A673 (cell line): ENCODE data around the gene DIAPH1. TPM values are rescaled to one million over a fixed set of nuclear protein-coding genes. Genes with fewer than 3 reads are reported as not detected.
A peak's percentile ranks its signal among the peaks of the same experiment; 100 is the strongest.

Experiments
- BruUV-seq: library from RNA; stranded (reverse); fragments of 400-500 nt; replicated peaks from 2 replicates; lab custom pipeline; 2021; lab: Mats Ljungman, UMichigan
- CTCF ChIA-PET: fragments of 300-600 bp; sonication (Branson Sonifier 250); formaldehyde crosslinking; loops from one replicate; lab custom pipeline; 2022; ENCODE audit warnings: antibody characterized with exemption; lab: Charles Lee
- POLR2A ChIA-PET: fragments of 300-600 bp; sonication (Branson Sonifier 250); formaldehyde crosslinking; loops from one replicate; lab custom pipeline; 2022; ENCODE audit warnings: antibody characterized with exemption; ENCODE audit not compliant: low non-redundant PET; lab: Charles Lee
- DNase-seq: peaks from one replicate; pipeline ENCODE4 v3.0.0-alpha.2; 2015; ENCODE audit warnings: low spot score
- H3K27ac ChIP-seq: fragments of 200-600 bp; sonication (generic); 2 replicates; pipeline ENCODE4 v1.5.1; 2016; ENCODE audit warnings: mixed run types, low read depth, mild to moderate bottlenecking, mixed read lengths, antibody characterized with exemption, low read length; ENCODE audit not compliant: poor library complexity, severe bottlenecking
- H3K27me3 ChIP-seq: fragments of 200-600 bp; sonication (generic); replicated peaks from 2 replicates; pipeline ENCODE4 v1.6.1; 2017; ENCODE audit warnings: mixed run types, low read depth, mild to moderate bottlenecking, mixed read lengths, antibody characterized with exemption, low read length; ENCODE audit not compliant: insufficient read depth, poor library complexity
- H3K36me3 ChIP-seq: fragments of 200-600 bp; sonication (generic); 2 replicates; pipeline ENCODE4 v1.6.1; 2016; ENCODE audit warnings: mixed run types, mild to moderate bottlenecking, mixed read lengths, antibody characterized with exemption, low read length; ENCODE audit not compliant: insufficient read depth, poor library complexity, severe bottlenecking
- H3K4me1 ChIP-seq: fragments of 200-600 bp; sonication (generic); 2 replicates; pipeline ENCODE4 v1.6.1; 2017; ENCODE audit warnings: mixed run types, mild to moderate bottlenecking, mixed read lengths, antibody characterized with exemption, low read length; ENCODE audit not compliant: insufficient read depth, poor library complexity, severe bottlenecking
- H3K4me3 ChIP-seq: fragments of 200-600 bp; sonication (generic); 2 replicates; pipeline ENCODE4 v1.5.1; 2016; ENCODE audit warnings: low read depth, mixed run types, mild to moderate bottlenecking, mixed read lengths, low read length; ENCODE audit not compliant: poor library complexity, severe bottlenecking
- H3K9me3 ChIP-seq: fragments of 200-600 bp; sonication (generic); 2 replicates; pipeline ENCODE4 v1.6.1; 2016; ENCODE audit warnings: mixed run types, low read depth, mild to moderate bottlenecking, mixed read lengths, antibody characterized with exemption, low read length; ENCODE audit not compliant: poor library complexity, severe bottlenecking
- CTCF ChIP-seq: fragments of 300-800, 200-600 bp; sonication (generic); conservative IDR thresholded peaks from 2 replicates; pipeline ENCODE4 v1.5.1; 2017; ENCODE audit warnings: low read depth, mild to moderate bottlenecking, antibody characterized with exemption, low read length, moderate library complexity, mixed read lengths
- EZH2 ChIP-seq: fragments of 200-600 bp; sonication (generic); IDR thresholded peaks from 2 replicates; pipeline ENCODE4 v1.6.1; 2017; ENCODE audit warnings: borderline replicate concordance, low read depth, mild to moderate bottlenecking, mixed read lengths, antibody characterized with exemption, low read length; ENCODE audit not compliant: poor library complexity, severe bottlenecking
- intact Hi-C: fragments of 100-400 bp; cut with micrococcal nuclease; formaldehyde crosslinking; loops from one replicate; pipeline ENCODE4 v1.10.0; 2022; ENCODE audit not compliant: unreplicated experiment
- total RNA-seq: library from RNA; stranded (reverse); gene quantifications from 2 replicates; pipeline ENCODE4 v1.2.3, GENCODE V29; 2021

DIAPH1 gene
- total RNA-seq, 1 experiment from 2014 or later: 109 TPM

- TSS peak; percentile 38 for BruUV-seq
- CTCF ChIA-PET: interaction anchor here (1.1 kb wide), 1 partner anchor 26 kb away, joined by 3 read pairs; no protein-coding TSS in a partner anchor
- TF ChIP-seq CTCF (no peak), EZH2 (no peak)
- intact Hi-C loops: no loop called here
- POLR2A ChIA-PET: no interaction called here
- H3K9me3 ChIP-seq: no peaks in the 10 kb centered on the region
- peak overlapping the region; percentile 92 for H3K4me3 ChIP-seq
- no peaks in the 10 kb centered on the region for H3K27me3 ChIP-seq
- peaks cover 23% of the 10 kb centered on the region for H3K36me3 ChIP-seq
- peaks cover 33% of the 10 kb centered on the region for H3K4me1 ChIP-seq
- DNase-seq: no peak
- peak overlapping the region; percentile 90 for H3K27ac ChIP-seq
Measured at GRCh38 chr5:141617682-141618029, 1.1 kb downstream of the DIAPH1 start.

DNA sequence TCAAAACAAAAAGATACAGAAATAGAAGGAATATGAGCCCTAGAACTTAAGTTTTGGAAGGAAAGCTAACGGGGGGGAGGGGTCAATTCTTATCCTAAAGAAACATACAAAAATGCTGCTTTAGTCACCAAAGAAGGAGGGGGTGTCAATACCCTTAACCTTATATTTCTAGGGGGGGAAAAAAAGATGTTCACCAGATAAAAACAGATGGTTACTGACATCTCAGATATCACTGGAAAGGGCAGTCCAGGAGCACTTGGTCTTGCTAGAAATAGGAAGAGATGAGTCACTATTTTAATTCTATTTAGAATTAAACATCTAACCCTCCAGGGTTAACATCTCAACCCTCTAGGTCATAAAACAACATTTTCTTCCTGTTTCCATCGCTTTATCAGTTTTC, 1.7 kb downstream of the DIAPH1 start:
- H3K36me3 ChIP-seq: peaks cover 19% of the 10 kb centered on the region
- DNase-seq: no peak
- CTCF ChIA-PET: interaction anchor here (0.6 to 1.1 kb wide), 2 partner anchors 25 to 104 kb away, joined by 3 to 5 read pairs; no protein-coding TSS in a partner anchor
- no peaks in the 10 kb centered on the region for H3K27me3 ChIP-seq
- intact Hi-C loops: no loop called here
- no peak overlapping the region for H3K27ac ChIP-seq
- BruUV-seq: no TSS peak
- H3K9me3 ChIP-seq: no peaks in the 10 kb centered on the region
- H3K4me3 ChIP-seq: peak overlapping the region; percentile 92
- TF ChIP-seq EZH2: no peak
- no peak for TF ChIP-seq CTCF
- H3K4me1 ChIP-seq: peaks cover 33% of the 10 kb centered on the region
- POLR2A ChIA-PET: no interaction called here

DNA sequence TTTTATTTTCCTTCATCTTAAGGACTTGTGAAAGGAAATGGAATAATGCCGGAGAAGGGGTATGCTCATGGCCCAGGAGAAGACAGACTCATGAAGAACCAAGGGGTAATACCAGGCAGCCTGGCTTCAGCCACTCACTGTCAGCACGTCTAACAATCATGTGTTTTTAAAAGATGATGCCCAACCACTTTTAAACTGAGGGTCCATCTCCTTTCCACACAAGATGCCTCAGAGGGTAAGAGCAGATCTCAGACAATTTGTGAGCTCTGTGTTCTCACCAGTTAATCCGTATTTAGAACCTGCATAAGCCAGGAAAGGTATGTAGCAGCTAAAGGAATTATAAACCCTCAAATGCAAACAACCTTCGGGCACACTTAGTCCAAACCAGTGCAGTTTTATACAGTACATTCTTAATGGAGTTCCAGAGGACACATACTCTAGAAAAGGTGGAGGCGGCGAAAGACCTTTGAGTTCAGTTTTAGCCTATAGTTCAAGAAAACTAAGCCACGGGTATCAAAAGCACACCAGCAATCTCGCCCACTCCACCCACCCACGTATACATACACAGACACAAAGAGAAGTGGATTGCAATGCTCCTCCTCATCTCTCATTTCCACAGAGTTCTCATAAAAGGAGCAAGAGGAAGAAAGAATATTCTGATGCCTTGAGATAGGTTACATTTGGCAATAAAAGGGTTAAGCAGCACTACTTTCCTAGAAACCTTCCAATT, 2.6 kb downstream of the DIAPH1 start:
- peaks cover 9% of the 10 kb centered on the region for H3K36me3 ChIP-seq
- POLR2A ChIA-PET: interaction anchor here (0.7 kb wide), 1 partner anchor 13 kb away, joined by 3 read pairs; no protein-coding TSS in a partner anchor
- no TSS peak for BruUV-seq
- H3K27me3 ChIP-seq: no peaks in the 10 kb centered on the region
- CTCF ChIA-PET: interaction anchor here (0.6 to 1.1 kb wide), 2 partner anchors 24 to 103 kb away, joined by 3 to 5 read pairs; no protein-coding TSS in a partner anchor
- TF ChIP-seq EZH2: no peak
- TF ChIP-seq CTCF: no peak
- peaks cover 33% of the 10 kb centered on the region for H3K4me1 ChIP-seq
- no peak for DNase-seq
- no peak overlapping the region for H3K27ac ChIP-seq
- no peaks in the 10 kb centered on the region for H3K9me3 ChIP-seq
- no peak overlapping the region for H3K4me3 ChIP-seq
- intact Hi-C loops: no loop called here
